A204.1 (cell line): ENCODE data around the gene NKD1.

Experiments
- FAIRE-seq: peaks from 2 replicates; lab custom pipeline; 2012; peaks lifted over from hg19 to GRCh38; lab: Jason Lieb, UNC

The NKD1 gene

GRCh38 chr16:50631985-50632576 lies 83.9 kb downstream of the NKD1 start:
- no peak for FAIRE-seq

DNA sequence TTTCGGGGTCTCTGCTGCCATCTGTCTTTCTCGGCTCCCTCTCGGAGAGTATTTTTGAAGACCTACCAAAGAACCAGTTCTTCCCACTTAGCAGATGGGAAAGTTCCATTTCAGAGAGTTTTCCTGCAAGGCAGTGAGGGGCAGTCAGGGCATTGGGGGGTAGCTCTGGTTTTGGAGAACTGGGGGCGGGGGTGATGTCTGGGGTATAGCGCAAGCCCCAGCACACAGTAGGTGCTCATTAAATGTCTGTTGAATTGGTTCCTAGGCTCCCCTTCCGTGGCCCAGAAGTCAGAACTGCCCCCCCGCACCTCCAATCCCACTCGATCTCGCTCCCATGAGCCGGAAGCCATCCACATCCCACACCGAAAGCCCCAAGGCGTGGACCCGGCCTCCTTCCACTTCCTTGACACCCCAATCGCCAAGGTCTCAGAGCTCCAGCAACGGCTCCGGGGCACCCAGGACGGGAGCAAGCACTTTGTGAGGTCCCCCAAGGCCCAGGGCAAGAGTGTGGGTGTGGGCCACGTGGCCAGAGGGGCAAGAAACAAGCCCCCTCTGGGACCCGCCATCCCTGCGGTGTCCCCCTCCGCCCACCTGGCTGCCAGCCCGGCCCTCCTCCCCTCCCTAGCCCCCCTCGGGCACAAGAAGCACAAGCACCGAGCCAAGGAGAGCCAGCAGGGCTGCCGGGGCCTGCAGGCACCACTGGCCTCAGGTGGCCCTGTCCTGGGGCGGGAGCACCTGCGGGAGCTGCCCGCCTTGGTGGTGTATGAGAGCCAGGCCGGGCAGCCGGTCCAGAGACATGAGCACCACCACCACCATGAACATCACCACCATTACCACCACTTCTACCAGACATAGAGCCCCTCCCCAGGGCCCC lies 85.0 kb downstream of the NKD1 start:
- no peak for FAIRE-seq

DNA sequence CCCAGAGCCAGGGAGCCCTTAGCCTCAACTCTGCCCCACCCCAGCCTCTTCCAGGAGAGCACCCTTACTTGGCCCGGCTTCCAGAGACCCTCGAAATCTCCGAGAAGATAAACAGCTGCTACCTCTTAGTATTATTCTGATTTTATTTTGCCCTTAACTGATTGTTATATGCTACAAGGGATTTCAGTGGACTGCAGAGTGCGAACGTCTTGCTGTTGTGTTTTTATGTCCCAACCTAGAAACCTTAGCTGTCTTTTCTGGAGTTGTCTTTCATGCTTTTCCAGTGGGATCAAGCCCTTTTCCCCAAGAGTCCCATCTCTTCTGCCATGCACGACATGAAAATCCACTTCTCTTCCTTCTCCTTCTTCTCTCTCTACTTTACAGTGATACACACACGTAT lies 85.9 kb downstream of the NKD1 start:
- no peak for FAIRE-seq

- FAIRE-seq: no peak
These were observed 86.8 kb downstream of the NKD1 start for GRCh38 chr16:50634947-50635346.

DNA sequence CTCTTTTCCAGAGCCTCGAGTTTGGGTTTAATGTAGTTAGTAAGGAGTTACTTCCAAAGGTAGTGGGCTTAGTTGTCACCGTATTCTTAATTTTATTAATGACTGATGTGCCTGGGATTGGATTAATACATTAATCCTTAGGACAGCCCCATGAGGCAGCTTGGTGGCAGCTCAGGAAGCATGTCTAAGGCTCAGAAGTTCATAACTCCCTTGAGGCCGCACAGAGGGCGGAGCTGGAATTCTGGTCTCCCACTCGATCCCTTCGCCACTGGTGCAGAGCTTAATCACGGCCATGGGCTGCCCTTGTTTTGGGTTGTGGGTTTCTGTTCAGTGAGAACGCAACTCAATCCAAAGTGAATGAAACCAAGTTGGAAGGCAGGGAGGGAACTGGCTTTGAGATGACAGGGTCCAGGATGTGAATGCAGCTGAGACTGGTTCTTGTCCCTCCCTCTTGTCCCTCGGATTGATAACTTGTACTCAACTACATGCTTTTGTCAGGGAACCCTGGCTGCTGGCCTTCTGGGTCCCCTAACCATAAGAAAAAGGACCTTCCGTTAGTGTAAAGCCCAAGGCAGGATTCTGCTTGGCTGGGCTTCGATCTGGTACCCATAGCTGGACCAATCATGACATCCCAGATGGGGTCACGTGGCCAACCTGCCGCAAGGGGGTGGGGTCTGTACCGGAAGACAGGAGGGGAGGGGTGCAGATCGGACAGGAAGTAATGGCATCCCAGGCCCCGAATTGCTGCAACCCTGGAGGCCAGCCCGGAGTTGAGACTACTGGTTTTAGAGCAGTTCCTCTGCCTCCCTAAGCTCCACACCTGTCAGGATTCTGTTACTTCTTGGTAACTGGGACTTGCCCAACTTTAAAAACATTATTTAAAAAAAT lies 87.6 kb downstream of the NKD1 start:
- no peak for FAIRE-seq

GRCh38 chr16:50636753-50637374 lies 88.7 kb downstream of the NKD1 start:
- FAIRE-seq: no peak

DNA sequence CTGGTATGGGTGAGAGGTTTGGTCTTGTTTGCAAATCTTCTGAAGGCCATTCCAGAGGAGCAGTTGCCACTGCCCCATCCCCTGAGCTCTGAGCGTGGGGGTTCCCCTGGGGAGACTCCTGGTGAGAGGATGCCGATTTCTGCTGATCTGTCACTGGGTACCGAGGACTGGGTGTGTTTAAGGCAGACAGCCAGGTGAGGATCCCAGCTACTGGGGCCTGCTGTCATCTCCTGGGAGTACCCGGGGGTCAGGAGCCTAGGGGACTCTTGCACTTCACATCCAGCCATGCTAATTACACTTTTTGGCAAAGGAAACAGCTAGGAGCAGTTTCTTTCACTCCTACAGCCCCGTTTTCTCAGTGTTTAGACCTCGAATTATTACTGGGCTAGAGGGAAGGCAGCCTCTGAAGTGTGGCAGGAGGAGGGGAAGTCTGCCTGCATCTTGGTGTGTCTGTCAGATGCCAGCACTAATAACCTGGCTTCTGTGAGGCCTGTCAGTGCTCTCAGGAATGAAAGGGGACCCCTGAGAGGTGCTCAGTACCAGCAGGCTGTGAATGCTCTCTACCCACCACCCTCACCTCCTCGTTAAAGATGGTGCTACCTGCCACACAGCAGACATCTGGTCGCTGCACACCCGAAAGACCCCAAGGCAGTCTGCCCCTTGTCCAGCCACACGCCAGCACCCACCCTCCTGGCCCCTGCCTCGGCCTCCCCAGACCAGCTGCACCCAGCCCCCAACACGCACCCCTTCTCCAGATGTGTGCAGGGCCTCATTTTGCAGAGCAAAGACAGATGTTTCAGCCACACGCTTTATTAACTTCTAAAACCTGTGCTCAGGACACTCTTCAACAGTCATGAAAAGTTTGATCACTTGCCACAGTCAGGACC lies 89.8 kb downstream of the NKD1 start:
- FAIRE-seq: no peak

DNA sequence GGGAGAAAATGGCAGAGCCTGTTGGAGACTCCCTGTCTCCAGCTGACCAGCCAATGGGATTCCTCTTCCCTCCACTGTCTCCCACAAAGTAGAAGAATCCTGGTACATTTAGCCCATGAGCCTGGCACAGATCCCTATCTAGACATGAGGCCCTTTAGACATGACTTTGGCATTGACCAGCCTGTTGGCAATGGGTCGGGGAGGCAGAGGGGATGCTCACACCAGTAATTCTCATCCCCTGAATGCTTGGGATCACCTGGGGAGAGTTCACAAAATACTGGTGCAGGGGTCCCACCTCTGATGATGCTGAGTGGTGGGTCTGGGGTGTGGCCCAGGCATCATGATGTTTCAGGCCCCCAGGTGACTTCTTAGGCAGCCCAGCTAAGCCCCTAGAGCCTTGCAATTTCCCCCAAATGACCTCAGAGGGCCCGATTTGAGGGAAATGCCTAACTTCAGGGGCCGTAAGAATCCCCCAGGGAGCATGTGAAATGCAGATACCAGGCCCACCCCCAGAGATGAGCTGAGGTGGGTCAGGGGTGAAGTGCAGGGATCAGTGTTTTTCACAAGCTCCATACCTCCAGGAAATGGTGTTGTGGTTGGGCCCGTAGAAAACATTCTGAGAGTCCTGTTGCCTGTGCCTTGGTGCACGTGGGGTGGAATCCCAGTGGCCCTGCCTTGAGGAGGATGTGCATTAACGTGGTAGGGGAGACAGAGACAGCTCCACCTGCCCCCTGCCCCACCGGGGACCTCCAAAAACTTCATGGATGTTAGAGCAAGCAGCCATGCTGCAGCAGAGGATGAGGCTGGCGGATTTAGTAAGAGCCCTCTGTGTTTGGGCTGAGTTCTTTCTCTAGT lies 90.8 kb downstream of the NKD1 start:
- FAIRE-seq: no peak

DNA sequence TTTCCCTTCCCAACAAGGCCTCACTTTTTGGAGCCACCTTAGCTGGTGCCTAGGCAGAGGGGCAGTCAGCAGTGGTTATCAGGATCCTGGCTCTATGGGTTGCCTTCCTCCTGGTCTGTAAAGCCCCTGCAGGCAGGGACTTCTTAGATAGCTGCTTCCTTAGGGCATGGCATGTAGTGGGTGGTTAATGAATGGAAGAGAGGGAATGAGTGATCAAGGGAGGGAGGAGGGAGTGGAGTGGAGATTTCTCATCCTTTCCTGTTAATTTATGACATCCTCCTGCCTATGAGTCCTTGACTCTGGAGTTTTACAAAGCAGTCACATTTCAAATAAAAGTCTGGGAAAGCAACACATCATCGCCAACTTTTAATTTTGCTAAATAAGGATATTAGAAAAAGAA lies 92.2 kb downstream of the NKD1 start:
- no peak for FAIRE-seq

DNA sequence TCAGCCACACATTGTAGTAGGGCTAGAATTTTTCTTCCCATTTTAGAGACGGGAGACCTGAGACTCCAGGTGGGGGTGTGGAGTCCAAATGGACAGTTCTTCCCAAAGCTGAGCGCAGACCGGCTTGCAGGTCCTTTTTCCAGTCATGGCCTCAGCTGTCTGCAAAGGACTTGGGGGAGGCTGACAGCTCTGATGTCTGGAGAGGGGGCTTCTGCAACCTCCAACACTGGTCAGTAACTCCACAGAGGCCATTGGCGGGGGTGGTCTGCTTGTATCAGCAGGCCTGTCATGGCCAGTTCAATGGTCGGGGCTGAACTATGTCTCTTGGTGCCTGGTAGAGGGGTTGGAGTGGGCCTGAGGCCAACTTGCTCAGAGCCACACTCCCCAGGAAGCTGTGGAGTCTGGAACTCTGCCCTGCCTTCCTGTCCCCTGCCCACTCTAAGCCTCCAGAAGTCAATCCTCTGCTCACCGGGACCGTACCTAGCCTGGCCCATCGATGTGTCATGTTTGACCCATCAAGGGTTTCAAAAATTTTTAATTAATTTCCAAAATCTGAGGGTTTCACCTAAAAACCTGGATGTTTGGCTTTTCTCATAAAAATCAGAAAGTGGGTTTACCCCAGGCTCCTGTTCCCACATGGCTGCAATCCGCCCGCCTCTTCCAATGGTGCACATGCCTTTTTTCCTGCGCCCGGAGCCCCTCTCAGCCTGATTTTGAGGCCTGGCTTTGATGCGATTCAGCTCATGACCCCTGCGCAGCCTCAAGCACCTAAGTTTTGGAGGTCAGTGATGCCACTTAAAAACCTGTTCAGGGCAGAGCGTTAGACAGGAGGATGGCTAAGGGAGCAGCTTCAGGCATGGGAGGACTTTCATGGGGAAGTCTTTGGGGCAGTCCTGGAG lies 93.0 kb downstream of the NKD1 start:
- no peak for FAIRE-seq

DNA sequence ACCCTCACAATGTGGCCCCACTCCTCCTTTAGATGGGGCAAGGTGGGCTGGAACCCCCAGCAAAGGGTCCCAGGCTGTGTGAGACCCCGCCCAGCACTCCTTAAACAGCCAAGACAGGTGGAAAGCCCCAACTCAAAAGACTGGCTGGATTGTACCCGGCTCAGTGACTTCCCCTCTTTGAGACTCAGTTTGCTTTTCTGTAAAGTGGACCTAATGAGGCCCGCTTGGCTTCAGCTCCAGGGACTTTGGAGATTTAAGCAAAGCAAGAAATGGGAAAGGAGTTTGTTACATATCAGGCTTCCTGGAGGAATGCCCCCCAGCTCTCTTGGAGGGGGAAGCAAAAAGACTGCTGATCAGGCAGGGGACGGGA lies 93.6 kb downstream of the NKD1 start:
- no peak for FAIRE-seq

- FAIRE-seq: no peak
These were observed 94.2 kb downstream of the NKD1 start for GRCh38 chr16:50642349-50642748.

DNA sequence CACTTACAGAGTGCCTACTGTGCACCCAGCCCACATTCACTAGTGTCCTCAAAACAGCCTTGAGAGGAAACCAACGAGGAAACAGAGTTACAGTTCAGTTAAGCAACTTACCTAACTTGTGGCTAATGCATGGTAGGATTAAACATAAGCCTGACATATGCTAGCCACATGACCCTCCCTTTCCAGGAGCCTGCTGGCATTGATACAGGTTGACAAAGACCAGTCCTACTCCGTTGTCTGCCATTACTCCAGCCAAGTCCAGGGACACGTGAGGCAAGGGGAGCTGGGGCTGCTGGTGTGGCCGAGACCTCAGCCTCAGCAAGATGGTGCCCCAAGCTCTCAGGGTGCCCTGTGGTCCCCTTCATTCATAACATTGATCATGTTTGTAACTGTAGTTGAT lies 95.0 kb downstream of the NKD1 start:
- FAIRE-seq: no peak

- no peak for FAIRE-seq
These were observed 96.0 kb downstream of the NKD1 start for GRCh38 chr16:50644245-50644644.

DNA sequence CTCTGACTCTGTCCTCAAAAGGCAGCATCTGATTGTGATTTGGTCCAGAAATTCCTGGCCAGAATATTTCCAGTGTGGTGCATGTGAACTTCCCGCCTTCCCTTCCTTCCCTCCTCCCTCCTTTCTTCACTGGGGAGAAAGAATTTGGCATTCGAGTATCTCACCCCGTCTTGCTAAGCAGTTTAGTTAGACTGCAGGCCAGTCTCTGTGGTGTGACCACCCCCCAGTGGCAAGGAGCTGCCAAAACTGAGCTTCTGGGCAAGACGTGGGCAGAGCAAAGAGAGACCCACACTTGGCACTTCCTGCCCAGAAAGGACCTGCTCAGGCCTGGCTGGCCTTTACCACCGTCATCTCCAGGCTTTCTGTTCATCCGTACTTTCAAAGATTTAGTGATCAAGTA lies 96.5 kb downstream of the NKD1 start:
- no peak for FAIRE-seq

- FAIRE-seq: no peak
These were observed 97.5 kb downstream of the NKD1 start for GRCh38 chr16:50645563-50646220.

GRCh38 chr16:50646345-50646744 lies 98.1 kb downstream of the NKD1 start:
- no peak for FAIRE-seq

GRCh38 chr16:50651835-50652438 lies 103.7 kb downstream of the NKD1 start:
- no peak for FAIRE-seq
